AG04449 (cell line): ENCODE measurements around the gene GNB5.

Source experiments
- CTCF ChIA-PET: fragments of 350-600 bp; formaldehyde crosslinking; extraction: SDS; loops from one replicate; lab custom pipeline; 2021; ENCODE audit warnings: antibody characterized with exemption; lab: Yijun Ruan, JAX
- POLR2A ChIA-PET: fragments of 400-600, 350-600 bp; formaldehyde crosslinking; extraction: SDS; loops from one replicate; lab custom pipeline; 2020; ENCODE audit warnings: antibody characterized with exemption, inconsistent platforms; lab: Yijun Ruan, JAX
- DNase-seq: peaks from one replicate; pipeline ENCODE4 v3.0.0-alpha.2; 2010; ENCODE audit warnings: low read depth, low spot score
- H3K4me3 ChIP-seq: 2 replicates; pipeline ENCODE4 v1.5.1; 2011; ENCODE audit warnings: low read depth, mild to moderate bottlenecking, control low read depth, low read length
- CTCF ChIP-seq: IDR thresholded peaks from one replicate; pipeline ENCODE4 v1.5.1; 2011; ENCODE audit warnings: mild to moderate bottlenecking, moderate library complexity, low read length, control low read depth, inconsistent platforms; ENCODE audit not compliant: insufficient read depth; ENCODE audit errors: missing control alignments

The GNB5 gene

GRCh38 chr15:52080031-52080430 is 111.2 kb downstream of the GNB5 start:
- H3K4me3 ChIP-seq, result no peak overlapping the region
- no peak for DNase-seq
- no peak for TF ChIP-seq CTCF
- CTCF ChIA-PET, result interaction anchor here (0.6 to 5.4 kb wide), 17 partner anchors 10 to 298 kb away, joined by 3 to 48 read pairs (median 9); partner anchors contain the start of gene LEO1
- POLR2A ChIA-PET, result interaction anchor here (0.7 kb wide), 1 partner anchor 60 kb away, joined by 3 read pairs; no protein-coding TSS in a partner anchor

DNA sequence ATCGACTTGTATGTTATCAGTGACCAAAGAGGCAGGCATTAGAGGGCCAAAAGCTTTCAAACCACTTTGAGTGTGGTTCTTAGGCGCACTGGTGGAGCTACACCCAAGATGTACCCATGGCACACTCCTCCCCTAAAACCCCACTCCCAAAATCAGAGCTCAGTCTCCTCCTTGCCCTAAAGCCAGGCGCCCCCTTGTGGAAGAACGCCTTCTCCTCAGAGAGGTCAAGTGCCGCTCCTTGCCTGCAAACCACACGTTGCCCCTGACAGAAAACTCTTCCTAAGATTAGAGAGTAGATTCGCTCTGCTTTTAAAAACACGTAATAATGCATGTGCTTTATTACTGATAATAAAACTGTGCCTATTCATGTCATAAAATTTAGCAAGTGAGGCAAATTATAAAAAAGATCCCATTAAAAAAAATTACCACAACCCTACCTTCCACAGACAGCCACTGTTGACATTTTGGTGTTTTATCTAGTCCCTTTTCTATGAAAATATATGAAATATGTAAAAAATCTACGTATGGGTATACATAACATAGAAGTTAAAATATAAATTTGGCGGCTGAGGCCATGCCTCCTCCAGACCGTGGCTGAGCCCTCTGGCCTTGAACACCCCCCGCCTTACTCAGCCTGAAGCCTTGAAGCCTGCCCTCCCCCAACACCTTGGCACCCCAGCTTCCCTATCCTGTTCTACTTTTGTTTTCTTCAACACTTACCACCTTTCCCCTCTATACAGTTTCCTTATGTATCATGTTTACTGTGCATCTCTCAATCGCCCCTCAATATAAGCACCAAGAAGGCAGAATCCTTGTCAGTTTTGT is 112.1 kb downstream of the GNB5 start:
- peak; percentile 79 for TF ChIP-seq CTCF
- ChIA-PET POLR2A (no interaction called here), CTCF (interaction anchor here (0.8 to 5.4 kb wide), 42 partner anchors 8 to 190 kb away, joined by 3 to 48 read pairs (median 5); partner anchors contain the start of genes BCL2L10 and LEO1)
- no peak overlapping the region for H3K4me3 ChIP-seq
- no peak for DNase-seq

DNA sequence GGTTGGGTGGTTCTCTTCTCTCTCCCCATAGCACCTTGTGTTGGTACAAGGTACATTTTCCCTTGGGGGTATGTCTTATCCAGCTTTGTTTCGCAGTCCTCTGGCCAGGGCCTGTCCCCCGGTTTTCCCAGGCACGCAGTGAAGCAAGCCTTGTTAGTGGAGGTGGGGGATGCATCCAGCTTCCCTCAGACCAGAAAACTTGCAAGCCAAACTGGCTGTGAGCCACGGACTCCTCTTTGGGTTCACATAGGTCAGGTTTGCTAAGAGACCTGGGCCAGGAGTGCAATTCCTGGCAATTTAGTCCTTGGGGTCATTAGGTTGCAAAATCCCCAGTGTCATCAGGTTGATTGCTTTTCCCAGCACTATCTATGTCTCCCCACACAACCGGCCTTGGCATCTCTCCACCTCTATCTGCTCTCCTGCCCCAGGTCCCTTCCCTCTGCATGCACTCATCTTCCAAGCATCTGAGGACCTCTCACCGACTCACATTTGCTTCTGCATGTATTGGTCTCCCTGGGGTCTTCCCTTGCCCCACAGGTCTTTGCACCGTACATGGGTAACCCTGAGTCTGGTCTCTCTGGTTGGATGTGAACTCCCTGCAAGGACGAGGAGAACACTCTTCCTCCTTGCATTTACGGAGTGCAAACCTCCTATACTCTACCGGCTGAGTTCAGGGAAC is 112.9 kb downstream of the GNB5 start:
- no peak overlapping the region for H3K4me3 ChIP-seq
- no peak for TF ChIP-seq CTCF
- CTCF ChIA-PET, result interaction anchor here (0.5 to 5.4 kb wide), 46 partner anchors 9 to 189 kb away, joined by 3 to 48 read pairs (median 5); partner anchors contain the start of genes BCL2L10 and LEO1
- no peak for DNase-seq
- POLR2A ChIA-PET, result no interaction called here

GRCh38 chr15:52076889-52077781 is 114.1 kb downstream of the GNB5 start:
- DNase-seq, result no peak
- POLR2A ChIA-PET, result no interaction called here
- H3K4me3 ChIP-seq, result no peak overlapping the region
- TF ChIP-seq CTCF, result no peak
- CTCF ChIA-PET, result interaction anchor here (0.5 to 5.4 kb wide), 24 partner anchors 8 to 163 kb away, joined by 3 to 48 read pairs (median 8); no protein-coding TSS in a partner anchor

DNA sequence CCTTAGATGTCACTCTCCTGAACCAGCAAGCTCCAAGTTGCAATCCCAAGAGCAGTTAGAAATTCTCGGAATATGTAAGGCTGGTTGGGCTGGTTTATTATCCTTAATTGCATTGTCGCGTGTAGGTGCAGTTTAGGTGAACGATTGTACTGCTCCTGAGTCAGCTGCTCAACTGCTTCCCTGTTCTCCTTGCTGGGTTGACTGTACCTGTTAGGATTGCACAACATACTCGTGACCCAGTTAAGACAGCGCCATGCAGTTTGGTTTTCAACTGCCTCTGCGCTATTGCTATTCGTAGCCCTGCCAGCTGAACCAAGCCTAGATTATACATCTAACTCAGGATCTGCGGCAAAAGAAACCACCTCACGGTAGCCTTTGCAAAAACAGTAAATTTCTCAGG is 119.6 kb downstream of the GNB5 start:
- no peak for DNase-seq
- no peak for TF ChIP-seq CTCF
- ChIA-PET CTCF (interaction anchor here (0.8 kb wide), 1 partner anchor 79 kb away, joined by 3 read pairs; no protein-coding TSS in a partner anchor), POLR2A (no interaction called here)
- H3K4me3 ChIP-seq, result no peak overlapping the region
